Measurements from ENCODE around the gene GRAP2.
"Not testable (repeated sequence)": the region's sequence is repeated elsewhere in the genome, so short reads cannot be mapped to it uniquely, and the experiment has no call there.

GRAP2 gene

DNA sequence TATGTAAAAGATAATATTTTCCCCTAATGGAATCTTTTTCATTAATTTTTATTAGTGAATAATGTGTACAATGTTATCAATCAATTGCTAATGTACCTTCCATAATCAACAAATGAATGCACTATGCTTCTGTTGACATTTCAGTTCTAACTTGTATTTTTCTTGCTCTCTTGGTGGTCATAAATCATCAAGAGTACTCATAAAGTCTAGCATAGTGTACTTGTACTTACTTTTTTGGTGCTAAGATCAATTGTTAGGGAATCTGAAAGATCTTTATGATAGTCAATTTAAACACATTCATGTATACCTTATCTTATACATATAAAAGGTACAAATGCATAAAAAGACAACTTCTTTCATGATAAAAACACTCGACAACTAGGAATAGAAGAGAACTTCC is 17.8 kb upstream of the GRAP2 start:
- H3K4me1 Mint-ChIP-seq (ENCODE audit: low read depth), result peaks cover 3% of the 10 kb centered on the region

GRCh38 chr22:39889924-39890323 is 11.0 kb upstream of the GRAP2 start:
- not testable (repeated sequence) for DNase-seq; H3K4me3 Mint-ChIP-seq; H3K36me3 Mint-ChIP-seq (ENCODE audit: low read depth); H3K9me3 Mint-ChIP-seq; H3K27ac Mint-ChIP-seq; H3K27me3 Mint-ChIP-seq
- peaks cover 15% of the 10 kb centered on the region for H3K4me1 Mint-ChIP-seq (ENCODE audit: low read depth)

More for the DNA sequence above, 17.8 kb upstream of the GRAP2 start:
- Mint-ChIP-seq H3K9me3 (no peaks in the 10 kb centered on the region), H3K27ac (no peak overlapping the region), H3K4me3 (no peak overlapping the region), H3K36me3 (ENCODE audit: low read depth) (no peaks in the 10 kb centered on the region), H3K27me3 (no peaks in the 10 kb centered on the region)
- no peak for DNase-seq

- Mint-ChIP-seq H3K36me3 (ENCODE audit: low read depth) (no peaks in the 10 kb centered on the region), H3K4me1 (ENCODE audit: low read depth) (peaks cover 15% of the 10 kb centered on the region), H3K9me3 (no peaks in the 10 kb centered on the region), H3K27ac (no peak within 1 kb of the TSS), H3K27me3 (no peaks in the 10 kb centered on the region), H3K4me3 (no peak within 1 kb of the TSS)
- DNase-seq, result no peak
Observed at GRCh38 chr22:39893526-39893925, 7.4 kb upstream of the GRAP2 start, which contains the start of gene ENTHD1. Gene ENTHD1 (minus strand): TSS chr22:39893760. CDS start chr22:39887748, 6,012 bp downstream.

- Mint-ChIP-seq H3K27me3 (no peaks in the 10 kb centered on the region), H3K4me1 (ENCODE audit: low read depth) (peaks cover 21% of the 10 kb centered on the region), H3K4me3 (no peak overlapping the region), H3K36me3 (ENCODE audit: low read depth) (no peaks in the 10 kb centered on the region), H3K9me3 (no peaks in the 10 kb centered on the region), H3K27ac (no peak overlapping the region)
- DNase-seq, result no peak
Observed at GRCh38 chr22:39894554-39895092, 6.3 kb upstream of the GRAP2 start.

DNA sequence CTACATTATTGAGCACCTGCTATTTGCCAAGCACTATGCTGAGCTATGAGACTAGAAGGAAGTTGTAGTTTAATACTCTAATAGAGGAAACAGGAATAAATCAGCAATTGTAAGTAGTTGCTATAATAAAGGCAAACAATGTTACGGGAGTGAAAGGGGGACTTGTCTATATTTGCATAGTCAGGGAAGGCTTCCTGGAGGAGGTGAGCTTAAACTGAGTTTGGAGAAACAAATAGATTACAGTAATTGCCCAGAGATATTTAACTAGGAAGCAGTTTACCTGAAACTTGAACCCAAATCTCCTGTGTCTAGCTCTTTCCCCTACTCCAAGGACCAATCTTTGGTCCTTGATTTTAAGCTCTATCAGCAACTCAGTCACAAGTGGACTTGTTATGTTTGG is 5.2 kb upstream of the GRAP2 start:
- Mint-ChIP-seq H3K9me3 (no peaks in the 10 kb centered on the region), H3K4me3 (no peak overlapping the region), H3K27me3 (no peaks in the 10 kb centered on the region), H3K36me3 (ENCODE audit: low read depth) (no peaks in the 10 kb centered on the region), H3K4me1 (ENCODE audit: low read depth) (peaks cover 30% of the 10 kb centered on the region), H3K27ac (no peak overlapping the region)
- DNase-seq, result no peak

DNA sequence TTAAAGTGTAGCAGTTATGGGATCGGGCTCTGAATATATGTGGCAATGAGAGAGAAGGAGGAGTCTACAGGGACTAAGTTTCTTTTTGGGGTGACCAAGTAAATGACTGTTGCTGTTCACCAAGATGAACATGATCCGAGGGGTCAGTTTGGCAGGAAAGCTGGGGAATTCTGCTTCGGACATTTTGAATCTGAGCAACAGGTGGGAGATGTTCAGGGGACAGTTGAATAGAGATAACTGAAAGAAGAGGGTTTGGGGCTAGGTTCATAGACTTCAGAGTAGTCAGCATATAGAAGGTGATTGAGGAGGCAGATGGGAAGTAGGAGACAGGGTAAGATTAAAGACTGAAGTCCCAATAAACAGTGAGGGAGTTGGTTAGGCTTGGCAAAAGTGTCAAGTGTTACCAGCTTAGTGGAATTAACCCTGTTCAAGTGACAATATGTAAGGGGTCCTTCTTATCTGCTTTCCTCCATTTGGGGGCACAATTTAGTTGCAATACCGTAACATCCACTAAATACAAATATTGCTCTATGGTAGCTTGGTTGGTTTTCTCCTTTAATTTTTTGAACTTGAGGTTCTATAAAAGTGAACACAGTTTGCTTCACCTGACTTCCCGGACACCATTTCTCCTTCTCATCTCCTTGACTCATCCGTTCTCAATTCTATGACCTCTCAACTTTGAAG is 4.4 kb upstream of the GRAP2 start:
- Mint-ChIP-seq H3K27ac (no peak overlapping the region), H3K4me1 (ENCODE audit: low read depth) (peaks cover 32% of the 10 kb centered on the region), H3K9me3 (no peaks in the 10 kb centered on the region), H3K27me3 (no peaks in the 10 kb centered on the region), H3K4me3 (no peak overlapping the region), H3K36me3 (ENCODE audit: low read depth) (peaks cover 4% of the 10 kb centered on the region)
- no peak for DNase-seq

- Mint-ChIP-seq H3K9me3 (no peaks in the 10 kb centered on the region), H3K4me1 (ENCODE audit: low read depth) (peaks cover 23% of the 10 kb centered on the region), H3K27me3 (no peaks in the 10 kb centered on the region), H3K36me3 (ENCODE audit: low read depth) (peaks cover 14% of the 10 kb centered on the region), H3K4me3 (no peak overlapping the region), H3K27ac (no peak overlapping the region)
- DNase-seq, result no peak
Observed at GRCh38 chr22:39897841-39898240, 3.0 kb upstream of the GRAP2 start.

DNA sequence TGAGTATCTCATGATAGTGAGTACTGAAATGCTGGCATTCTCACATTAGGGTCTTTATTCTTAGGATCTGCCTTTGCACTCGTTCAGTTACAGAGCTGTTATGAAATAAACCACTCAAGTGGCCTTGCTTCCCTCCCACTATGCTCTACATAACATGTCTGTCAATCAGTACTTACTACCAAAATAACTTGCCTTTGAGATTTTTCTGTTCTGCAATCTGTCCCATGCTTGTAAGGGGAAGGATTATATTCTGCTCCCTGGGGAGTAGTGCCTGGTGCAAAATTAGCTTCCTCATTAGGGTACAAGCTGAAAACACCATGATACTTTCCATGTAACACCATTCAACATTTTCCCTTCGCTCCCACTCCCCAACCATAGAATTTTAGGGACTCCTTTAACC is 1.9 kb upstream of the GRAP2 start:
- DNase-seq, result no peak
- Mint-ChIP-seq H3K36me3 (ENCODE audit: low read depth) (peaks cover 15% of the 10 kb centered on the region), H3K4me1 (ENCODE audit: low read depth) (peaks cover 24% of the 10 kb centered on the region), H3K4me3 (no peak overlapping the region), H3K27me3 (no peaks in the 10 kb centered on the region), H3K27ac (peak overlapping the region; percentile 51), H3K9me3 (no peaks in the 10 kb centered on the region)

DNA sequence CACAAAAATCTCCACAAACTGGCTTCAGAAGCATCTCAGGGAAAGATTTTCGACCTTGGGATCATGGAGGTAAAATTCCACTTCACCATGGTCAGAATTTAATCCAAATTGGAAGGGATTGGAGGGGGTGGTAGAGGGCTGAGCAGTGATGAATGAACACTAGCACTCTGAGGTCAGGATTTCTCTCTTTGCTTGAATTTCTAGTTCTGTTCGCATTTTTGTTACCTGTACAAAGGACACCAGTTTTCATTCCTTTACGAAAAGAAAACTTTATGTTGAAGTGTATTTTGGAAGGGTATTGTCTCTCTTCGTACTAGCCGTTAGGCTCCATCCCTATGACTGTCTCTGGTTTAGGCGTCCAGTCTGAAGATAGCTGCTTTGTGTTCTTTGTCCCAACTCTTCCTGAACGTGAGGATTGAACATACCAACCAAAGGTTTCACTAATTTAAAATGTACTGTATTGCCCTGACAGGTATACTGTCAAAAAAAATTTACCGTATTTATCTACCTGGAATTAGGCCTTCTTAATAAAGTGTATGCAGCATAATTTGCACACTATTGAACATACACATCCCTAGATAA is 772 bp downstream of the GRAP2 start:
- Mint-ChIP-seq H3K27me3 (no peaks in the 10 kb centered on the region), H3K36me3 (ENCODE audit: low read depth) (peaks cover 22% of the 10 kb centered on the region), H3K4me3 (peak overlapping the region; percentile 84), H3K27ac (peak overlapping the region; percentile 98), H3K4me1 (ENCODE audit: low read depth) (peaks cover 41% of the 10 kb centered on the region), H3K9me3 (no peaks in the 10 kb centered on the region)
- no peak for DNase-seq

- Mint-ChIP-seq H3K4me1 (ENCODE audit: low read depth) (peaks cover 61% of the 10 kb centered on the region), H3K36me3 (ENCODE audit: low read depth) (peaks cover 22% of the 10 kb centered on the region), H3K4me3 (peak overlapping the region; percentile 77), H3K27ac (peak overlapping the region; percentile 97)
- H3K9me3 Mint-ChIP-seq, H3K27me3 Mint-ChIP-seq: not testable (repeated sequence)
- peak; percentile 57 for DNase-seq
Observed at GRCh38 chr22:39904024-39904423, 3.1 kb downstream of the GRAP2 start.

- Mint-ChIP-seq H3K4me1 (ENCODE audit: low read depth) (peaks cover 65% of the 10 kb centered on the region), H3K4me3 (peak overlapping the region; percentile 77), H3K9me3 (no peaks in the 10 kb centered on the region), H3K36me3 (ENCODE audit: low read depth) (peaks cover 22% of the 10 kb centered on the region), H3K27me3 (no peaks in the 10 kb centered on the region), H3K27ac (peak overlapping the region; percentile 97)
- no peak for DNase-seq
Observed at GRCh38 chr22:39904862-39905261, 4.0 kb downstream of the GRAP2 start.

DNA sequence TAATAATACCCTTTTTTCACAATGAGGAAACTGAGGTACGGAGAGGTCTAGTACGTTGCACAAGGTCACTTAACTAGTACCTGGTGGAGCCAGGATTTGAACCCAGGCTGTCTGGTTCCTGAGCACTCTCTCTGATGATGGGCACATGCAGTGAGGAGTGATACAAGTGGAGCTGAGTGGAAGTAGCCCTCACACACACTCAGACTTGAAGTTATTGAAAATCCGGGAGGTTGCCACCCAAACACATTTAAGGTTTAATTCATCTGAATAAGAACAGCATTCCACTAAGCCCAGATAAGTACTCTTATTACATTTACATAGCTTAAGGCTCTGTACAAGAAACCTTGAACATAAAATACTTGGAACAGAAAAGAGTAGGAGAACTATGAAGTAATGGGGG is 4.8 kb downstream of the GRAP2 start:
- DNase-seq, result no peak
- Mint-ChIP-seq H3K36me3 (ENCODE audit: low read depth) (peaks cover 25% of the 10 kb centered on the region), H3K27ac (peak overlapping the region; percentile 97), H3K4me3 (peak overlapping the region; percentile 77), H3K4me1 (ENCODE audit: low read depth) (peaks cover 65% of the 10 kb centered on the region), H3K27me3 (no peaks in the 10 kb centered on the region), H3K9me3 (peaks cover 3% of the 10 kb centered on the region)

GRCh38 chr22:39906207-39906606 is 5.3 kb downstream of the GRAP2 start:
- Mint-ChIP-seq H3K36me3 (ENCODE audit: low read depth) (peaks cover 24% of the 10 kb centered on the region), H3K27me3 (no peaks in the 10 kb centered on the region), H3K27ac (peak overlapping the region; percentile 97), H3K4me3 (peak overlapping the region; percentile 77), H3K9me3 (peaks cover 3% of the 10 kb centered on the region), H3K4me1 (ENCODE audit: low read depth) (peaks cover 66% of the 10 kb centered on the region)
- no peak for DNase-seq

GRCh38 chr22:39907047-39907446 is 6.2 kb downstream of the GRAP2 start:
- peaks cover 16% of the 10 kb centered on the region for H3K36me3 Mint-ChIP-seq (ENCODE audit: low read depth)
- peaks cover 3% of the 10 kb centered on the region for H3K9me3 Mint-ChIP-seq
- no peaks in the 10 kb centered on the region for H3K27me3 Mint-ChIP-seq
- peak overlapping the region; percentile 77 for H3K4me3 Mint-ChIP-seq
- peaks cover 72% of the 10 kb centered on the region for H3K4me1 Mint-ChIP-seq (ENCODE audit: low read depth)
- H3K27ac Mint-ChIP-seq, result peak overlapping the region; percentile 97
- DNase-seq, result no peak

GRCh38 chr22:39907605-39908097 is 6.8 kb downstream of the GRAP2 start:
- peak overlapping the region; percentile 77 for H3K4me3 Mint-ChIP-seq
- H3K4me1 Mint-ChIP-seq (ENCODE audit: low read depth), result peaks cover 78% of the 10 kb centered on the region
- DNase-seq, result no peak
- peak overlapping the region; percentile 97 for H3K27ac Mint-ChIP-seq
- peaks cover 12% of the 10 kb centered on the region for H3K36me3 Mint-ChIP-seq (ENCODE audit: low read depth)
- H3K27me3 Mint-ChIP-seq, result no peaks in the 10 kb centered on the region
- peaks cover 3% of the 10 kb centered on the region for H3K9me3 Mint-ChIP-seq

Data from activated T-cell treated with anti-CD3 and anti-CD28 coated beads, Interleukin-2, amount 50 U/mL, for 24 hours (primary cell).